WTC11 (cell line): Measurements from ENCODE around the gene RIC8B.

Experiments
- CTCF ChIP-seq: fragments of 200-600 bp; IDR thresholded peaks from 2 replicates; pipeline ENCODE4 v1.8.0; 2022; ENCODE audit warnings: antibody characterized with exemption
- ESRRA ChIP-seq: sonication (generic); formaldehyde crosslinking; IDR thresholded peaks from 2 replicates; pipeline ENCODE4 v1.8.1; 2022; ENCODE audit warnings: mild to moderate bottlenecking, missing genetic modification reagents, borderline replicate concordance
- IRF1 ChIP-seq: sonication (generic); formaldehyde crosslinking; IDR thresholded peaks from 2 replicates; pipeline ENCODE4 v1.8.0; 2023; ENCODE audit warnings: missing genetic modification reagents
- MAX ChIP-seq: sonication (generic); formaldehyde crosslinking; IDR thresholded peaks from 2 replicates; pipeline ENCODE4 v1.8.0; 2022; ENCODE audit warnings: mild to moderate bottlenecking, missing genetic modification reagents
- SP1 ChIP-seq: sonication (generic); formaldehyde crosslinking; conservative IDR thresholded peaks from 2 replicates; pipeline ENCODE4 v1.8.1; 2022; ENCODE audit warnings: missing genetic modification reagents
- TEAD4 ChIP-seq: sonication (generic); formaldehyde crosslinking; IDR thresholded peaks from 2 replicates; pipeline ENCODE4 v1.8.0; 2022; ENCODE audit warnings: mild to moderate bottlenecking, missing genetic modification reagents
- USF1 ChIP-seq: sonication (generic); formaldehyde crosslinking; IDR thresholded peaks from 2 replicates; pipeline ENCODE4 v1.8.0; 2022; ENCODE audit warnings: mild to moderate bottlenecking, missing genetic modification reagents
- ZBTB43 ChIP-seq: sonication (generic); formaldehyde crosslinking; IDR thresholded peaks from 2 replicates; pipeline ENCODE4 v1.8.1; 2023; ENCODE audit warnings: mild to moderate bottlenecking, missing genetic modification reagents
- ZNF512 ChIP-seq: sonication (generic); formaldehyde crosslinking; IDR thresholded peaks from 2 replicates; pipeline ENCODE4 v1.8.1; 2022; ENCODE audit warnings: missing genetic modification reagents, borderline replicate concordance
- TF ChIP-seq, protein P1 (sequence below): sonication (generic); formaldehyde crosslinking; IDR thresholded peaks from 2 replicates; pipeline ENCODE4 v1.8.1; 2023; ENCODE audit warnings: mild to moderate bottlenecking, missing genetic modification reagents, moderate library complexity
- TF ChIP-seq, protein P2 (sequence below): sonication (generic); formaldehyde crosslinking; IDR thresholded peaks from 2 replicates; pipeline ENCODE4 v1.8.0; 2022; ENCODE audit warnings: mild to moderate bottlenecking, missing genetic modification reagents
- TF ChIP-seq, protein P3 (sequence below): sonication (generic); formaldehyde crosslinking; IDR thresholded peaks from 2 replicates; pipeline ENCODE4 v1.8.1; 2022; ENCODE audit warnings: low read depth, missing genetic modification reagents, borderline replicate concordance

DNA sequence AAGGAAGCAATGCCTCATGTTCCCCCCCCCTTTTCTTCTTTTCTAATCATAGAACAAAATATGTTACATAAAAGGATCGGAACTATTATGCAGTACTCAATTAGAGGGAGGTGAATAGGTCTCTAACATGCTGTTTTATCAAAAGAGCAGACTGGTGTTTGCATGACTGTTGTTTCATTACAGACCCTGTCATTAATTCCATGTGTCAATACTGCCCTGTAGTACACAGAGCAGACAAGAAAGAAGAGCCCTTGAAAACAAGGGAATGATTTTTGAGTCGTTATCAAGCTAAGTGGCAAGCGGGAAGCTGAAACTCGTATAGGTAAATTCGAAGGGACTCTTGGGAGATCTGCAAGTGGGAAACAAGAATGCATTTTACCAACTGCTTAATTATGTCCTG, 104.3 kb downstream of the RIC8B start:
- no peak for TF ChIP-seq CTCF
- TF ChIP-seq MAX (CRISPR knock-in tag), result no peak
- TF ChIP-seq, protein P1, sequence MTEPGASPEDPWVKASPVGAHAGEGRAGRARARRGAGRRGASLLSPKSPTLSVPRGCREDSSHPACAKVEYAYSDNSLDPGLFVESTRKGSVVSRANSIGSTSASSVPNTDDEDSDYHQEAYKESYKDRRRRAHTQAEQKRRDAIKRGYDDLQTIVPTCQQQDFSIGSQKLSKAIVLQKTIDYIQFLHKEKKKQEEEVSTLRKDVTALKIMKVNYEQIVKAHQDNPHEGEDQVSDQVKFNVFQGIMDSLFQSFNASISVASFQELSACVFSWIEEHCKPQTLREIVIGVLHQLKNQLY (CRISPR knock-in tag), result no peak
- no peak for TF ChIP-seq TEAD4 (CRISPR knock-in tag)
- TF ChIP-seq SP1, result no peak
- no peak for TF ChIP-seq ZBTB43
- no peak for TF ChIP-seq USF1
- TF ChIP-seq, protein P2, sequence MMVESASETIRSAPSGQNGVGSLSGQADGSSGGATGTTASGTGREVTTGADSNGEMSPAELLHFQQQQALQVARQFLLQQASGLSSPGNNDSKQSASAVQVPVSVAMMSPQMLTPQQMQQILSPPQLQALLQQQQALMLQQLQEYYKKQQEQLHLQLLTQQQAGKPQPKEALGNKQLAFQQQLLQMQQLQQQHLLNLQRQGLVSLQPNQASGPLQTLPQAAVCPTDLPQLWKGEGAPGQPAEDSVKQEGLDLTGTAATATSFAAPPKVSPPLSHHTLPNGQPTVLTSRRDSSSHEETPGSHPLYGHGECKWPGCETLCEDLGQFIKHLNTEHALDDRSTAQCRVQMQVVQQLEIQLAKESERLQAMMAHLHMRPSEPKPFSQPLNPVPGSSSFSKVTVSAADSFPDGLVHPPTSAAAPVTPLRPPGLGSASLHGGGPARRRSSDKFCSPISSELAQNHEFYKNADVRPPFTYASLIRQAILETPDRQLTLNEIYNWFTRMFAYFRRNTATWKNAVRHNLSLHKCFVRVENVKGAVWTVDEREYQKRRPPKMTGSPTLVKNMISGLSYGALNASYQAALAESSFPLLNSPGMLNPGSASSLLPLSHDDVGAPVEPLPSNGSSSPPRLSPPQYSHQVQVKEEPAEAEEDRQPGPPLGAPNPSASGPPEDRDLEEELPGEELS, result no peak
- TF ChIP-seq ESRRA, result no peak
- TF ChIP-seq IRF1 (CRISPR knock-in tag), result no peak
- no peak for TF ChIP-seq ZNF512 (CRISPR knock-in tag)
- TF ChIP-seq, protein P3, sequence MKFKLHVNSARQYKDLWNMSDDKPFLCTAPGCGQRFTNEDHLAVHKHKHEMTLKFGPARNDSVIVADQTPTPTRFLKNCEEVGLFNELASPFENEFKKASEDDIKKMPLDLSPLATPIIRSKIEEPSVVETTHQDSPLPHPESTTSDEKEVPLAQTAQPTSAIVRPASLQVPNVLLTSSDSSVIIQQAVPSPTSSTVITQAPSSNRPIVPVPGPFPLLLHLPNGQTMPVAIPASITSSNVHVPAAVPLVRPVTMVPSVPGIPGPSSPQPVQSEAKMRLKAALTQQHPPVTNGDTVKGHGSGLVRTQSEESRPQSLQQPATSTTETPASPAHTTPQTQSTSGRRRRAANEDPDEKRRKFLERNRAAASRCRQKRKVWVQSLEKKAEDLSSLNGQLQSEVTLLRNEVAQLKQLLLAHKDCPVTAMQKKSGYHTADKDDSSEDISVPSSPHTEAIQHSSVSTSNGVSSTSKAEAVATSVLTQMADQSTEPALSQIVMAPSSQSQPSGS (CRISPR knock-in tag), result no peak
